C4-2B (cell line): ENCODE measurements around the gene FUT7.

ENCODE experiments used
- ZFX ChIP-seq: fragments of 450-650 bp; IDR thresholded peaks from 2 replicates; pipeline ENCODE4 v1.6.1; 2017
- TF ChIP-seq, protein P1 (sequence below): fragments of 450-650 bp; conservative IDR thresholded peaks from 2 replicates; pipeline ENCODE4 v1.5.1; 2017; ENCODE audit warnings: mild to moderate bottlenecking

DNA sequence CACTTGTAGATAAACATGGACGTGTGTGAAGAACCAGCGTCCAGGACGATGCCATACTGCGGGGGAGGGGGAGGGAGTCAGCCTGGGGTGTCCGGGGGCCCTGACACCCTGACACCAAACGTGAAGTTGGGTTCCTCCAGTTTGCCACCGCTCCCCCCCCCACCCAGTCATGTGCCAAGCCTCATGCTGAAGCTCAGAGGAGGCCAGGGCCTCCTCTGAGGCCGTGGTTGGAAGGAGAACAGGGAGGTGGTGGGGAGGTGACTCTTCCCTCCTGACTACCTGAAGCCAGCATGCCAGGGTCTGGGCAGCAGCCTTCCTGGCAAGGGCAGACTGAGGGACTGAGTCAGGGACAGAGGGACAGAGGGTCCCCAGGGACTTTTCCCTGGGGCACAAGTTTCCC lies 20.4 kb upstream of the FUT7 start:
- TF ChIP-seq, protein P1, sequence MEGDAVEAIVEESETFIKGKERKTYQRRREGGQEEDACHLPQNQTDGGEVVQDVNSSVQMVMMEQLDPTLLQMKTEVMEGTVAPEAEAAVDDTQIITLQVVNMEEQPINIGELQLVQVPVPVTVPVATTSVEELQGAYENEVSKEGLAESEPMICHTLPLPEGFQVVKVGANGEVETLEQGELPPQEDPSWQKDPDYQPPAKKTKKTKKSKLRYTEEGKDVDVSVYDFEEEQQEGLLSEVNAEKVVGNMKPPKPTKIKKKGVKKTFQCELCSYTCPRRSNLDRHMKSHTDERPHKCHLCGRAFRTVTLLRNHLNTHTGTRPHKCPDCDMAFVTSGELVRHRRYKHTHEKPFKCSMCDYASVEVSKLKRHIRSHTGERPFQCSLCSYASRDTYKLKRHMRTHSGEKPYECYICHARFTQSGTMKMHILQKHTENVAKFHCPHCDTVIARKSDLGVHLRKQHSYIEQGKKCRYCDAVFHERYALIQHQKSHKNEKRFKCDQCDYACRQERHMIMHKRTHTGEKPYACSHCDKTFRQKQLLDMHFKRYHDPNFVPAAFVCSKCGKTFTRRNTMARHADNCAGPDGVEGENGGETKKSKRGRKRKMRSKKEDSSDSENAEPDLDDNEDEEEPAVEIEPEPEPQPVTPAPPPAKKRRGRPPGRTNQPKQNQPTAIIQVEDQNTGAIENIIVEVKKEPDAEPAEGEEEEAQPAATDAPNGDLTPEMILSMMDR = no peak
- TF ChIP-seq ZFX = no peak
